Measurements from ENCODE around the gene RASA1. TPM values are rescaled to one million over a fixed set of nuclear protein-coding genes. Genes with fewer than 3 reads are reported as not detected.

Gene RASA1
- total and polyA plus RNA-seq, 9 of the 15 experiments (the other 6 are each of a cell fraction or from before 2014, with no cell fraction given) = 3.2 to 17.3 (median 9.2) TPM

DNA sequence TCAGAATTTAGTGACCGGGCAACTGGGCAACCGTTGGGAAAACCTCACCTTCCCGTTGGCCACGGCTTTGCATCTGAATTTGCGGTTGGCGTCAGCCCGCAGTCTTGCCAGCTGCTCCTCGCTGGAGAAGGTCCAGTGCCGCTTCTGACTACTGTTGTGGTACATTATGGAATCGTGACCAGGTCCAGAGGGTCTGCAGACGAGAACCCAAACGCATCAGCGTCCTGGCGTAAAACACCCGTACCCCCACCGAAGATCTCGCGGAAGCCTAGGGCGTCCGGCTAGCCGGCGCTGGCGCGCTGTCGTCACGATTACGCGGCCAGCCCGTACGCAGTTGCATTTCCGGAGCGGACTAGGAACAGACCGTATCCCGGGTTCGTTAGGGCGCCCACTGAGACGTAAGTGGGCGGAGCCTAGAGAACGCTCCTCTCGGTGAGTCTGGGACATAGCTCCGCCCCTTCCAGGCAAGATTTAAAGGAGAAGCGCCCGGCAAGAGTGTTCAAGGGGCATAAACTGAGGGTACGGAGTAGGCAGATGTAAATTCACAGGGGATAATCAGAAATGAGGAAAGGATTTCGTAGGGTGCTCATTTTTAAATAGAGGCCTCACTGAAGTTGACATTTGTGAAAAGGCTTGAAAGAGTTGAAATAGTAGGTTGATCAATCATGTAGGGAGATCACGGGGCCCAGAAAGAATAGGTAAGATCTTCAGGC lies 145.1 kb downstream of the RASA1 start, which contains the start of gene CCNH (continued):
- no peak for TF ChIP-seq AFF4 (CRISPR knock-in tag; IDR thresholded peaks at IDR 0.05)
- TF ChIP-seq SREBF2 (CRISPR knock-in tag; IDR thresholded peaks at IDR 0.05) = no peak
- TF ChIP-seq, protein P1, sequence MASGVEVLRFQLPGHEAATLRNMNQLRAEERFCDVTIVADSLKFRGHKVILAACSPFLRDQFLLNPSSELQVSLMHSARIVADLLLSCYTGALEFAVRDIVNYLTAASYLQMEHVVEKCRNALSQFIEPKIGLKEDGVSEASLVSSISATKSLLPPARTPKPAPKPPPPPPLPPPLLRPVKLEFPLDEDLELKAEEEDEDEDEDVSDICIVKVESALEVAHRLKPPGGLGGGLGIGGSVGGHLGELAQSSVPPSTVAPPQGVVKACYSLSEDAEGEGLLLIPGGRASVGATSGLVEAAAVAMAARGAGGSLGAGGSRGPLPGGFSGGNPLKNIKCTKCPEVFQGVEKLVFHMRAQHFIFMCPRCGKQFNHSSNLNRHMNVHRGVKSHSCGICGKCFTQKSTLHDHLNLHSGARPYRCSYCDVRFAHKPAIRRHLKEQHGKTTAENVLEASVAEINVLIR (CRISPR knock-in tag; IDR thresholded peaks at IDR 0.05) = peak; percentile 92
- TF ChIP-seq, protein P2, sequence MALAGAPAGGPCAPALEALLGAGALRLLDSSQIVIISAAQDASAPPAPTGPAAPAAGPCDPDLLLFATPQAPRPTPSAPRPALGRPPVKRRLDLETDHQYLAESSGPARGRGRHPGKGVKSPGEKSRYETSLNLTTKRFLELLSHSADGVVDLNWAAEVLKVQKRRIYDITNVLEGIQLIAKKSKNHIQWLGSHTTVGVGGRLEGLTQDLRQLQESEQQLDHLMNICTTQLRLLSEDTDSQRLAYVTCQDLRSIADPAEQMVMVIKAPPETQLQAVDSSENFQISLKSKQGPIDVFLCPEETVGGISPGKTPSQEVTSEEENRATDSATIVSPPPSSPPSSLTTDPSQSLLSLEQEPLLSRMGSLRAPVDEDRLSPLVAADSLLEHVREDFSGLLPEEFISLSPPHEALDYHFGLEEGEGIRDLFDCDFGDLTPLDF (CRISPR knock-in tag; IDR thresholded peaks at IDR 0.05) = no peak; the same call in 1 of the 2 replicates
- TF ChIP-seq FOXA1 (IDR thresholded peaks at IDR 0.05; ENCODE audit: borderline replicate concordance) = no peak
- TF ChIP-seq THRA (IDR thresholded peaks at IDR 0.05) = no peak
- no peak for TF ChIP-seq SMARCC2 (IDR thresholded peaks at IDR 0.05; ENCODE audit: low read depth)
- no peak; a peak in 1 of 4 replicates for TF ChIP-seq SIX5 (IDR thresholded peaks at IDR 0.05; ENCODE audit: borderline replicate concordance in 1 of 2, insufficient read depth in 1 of 2, low read depth in 1 of 2, low read length in 2 of 2)
- 0 out of 2 replicates have a peak, but pooled peaks have one; percentile 23 for TF ChIP-seq STAT6 (CRISPR knock-in tag; IDR thresholded peaks at IDR 0.05)
- no peak for TF ChIP-seq NR1H2 (CRISPR knock-in tag; IDR thresholded peaks at IDR 0.05)
- TF ChIP-seq ETV5 (CRISPR knock-in tag; IDR thresholded peaks at IDR 0.05; ENCODE audit: low read depth) = peak; percentile 45
- TF ChIP-seq ATF3 (IDR thresholded peaks at IDR 0.05) = 0 out of 2 replicates have a peak, but pooled peaks have one; percentile 11
- 0 out of 2 replicates have a peak, but pooled peaks have one; percentile 37 for TF ChIP-seq ATF3 (CRISPR knock-in tag; conservative IDR thresholded peaks at IDR 0.05)
- TF ChIP-seq KLF1 (tag; IDR thresholded peaks at IDR 0.05) = no peak
- TF ChIP-seq SRSF7 (optimal IDR thresholded peaks at IDR 0.05; ENCODE audit: low read depth, low read length) = no peak

Measured in K562 (cell line).